Chondrocyte (in vitro differentiated cells): Measurements from ENCODE around the gene FTO. TPM values are rescaled to one million over a fixed set of nuclear protein-coding genes. Genes with fewer than 3 reads are reported as not detected.

Experiments used
- DNase-seq: peaks from one replicate; pipeline ENCODE4 v3.0.0; 2021; ENCODE audit warnings: mixed read lengths, low spot score
- H3K27ac Mint-ChIP-seq: one replicate; pipeline ENCODE4 v1.8.0; 2021; ENCODE audit warnings: mild to moderate bottlenecking, moderate library complexity, mixed read lengths; ENCODE audit not compliant: unreplicated experiment
- H3K27me3 Mint-ChIP-seq: 2 replicates; pipeline ENCODE4 v1.8.0; 2021; ENCODE audit warnings: low read depth, mixed read lengths
- H3K36me3 Mint-ChIP-seq: 2 replicates; pipeline ENCODE4 v1.8.0; 2021; ENCODE audit warnings: low read depth, mixed read lengths
- H3K4me1 Mint-ChIP-seq: 2 replicates; pipeline ENCODE4 v1.8.0; 2021; ENCODE audit warnings: low read depth, mild to moderate bottlenecking, mixed read lengths
- H3K4me3 Mint-ChIP-seq: one replicate; pipeline ENCODE4 v1.8.0; 2021; ENCODE audit warnings: mild to moderate bottlenecking, moderate library complexity, mixed read lengths; ENCODE audit not compliant: unreplicated experiment
- H3K9me3 Mint-ChIP-seq: 2 replicates; pipeline ENCODE4 v1.8.0; 2021; ENCODE audit warnings: low read depth, mixed read lengths
- CTCF ChIP-seq: fragments of 200-600 bp; sonication (generic); IDR thresholded peaks from 2 replicates; pipeline ENCODE4 v1.5.0; 2021; ENCODE audit warnings: antibody characterized with exemption, mild to moderate bottlenecking, moderate library complexity
- total RNA-seq: library from RNA; stranded (reverse); gene quantifications from 3 replicates; pipeline ENCODE4 v1.2.1, GENCODE V29; 2021

Gene FTO
- total RNA-seq, 1 donor from 2014 or later, result 85.7 TPM

DNA sequence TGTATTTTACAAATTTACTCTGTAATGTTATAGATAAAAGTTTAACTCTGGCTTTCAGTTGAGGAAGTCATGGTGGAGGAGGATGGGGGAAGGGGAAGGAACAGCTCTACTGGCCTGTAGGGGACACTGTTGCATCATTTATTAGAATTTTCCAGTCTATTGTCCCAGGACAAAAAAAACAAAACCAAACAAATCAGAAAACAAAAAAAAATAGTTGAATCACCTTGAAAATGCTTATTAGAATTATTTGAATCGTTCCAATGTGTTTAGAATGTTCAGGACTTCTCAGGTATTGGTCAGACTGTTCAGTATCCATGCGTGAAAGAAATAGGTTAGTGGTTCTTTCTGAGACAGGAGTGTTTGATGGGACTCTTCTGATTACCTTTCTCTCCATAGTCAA is 242.0 kb downstream of the FTO start:
- no peak overlapping the region for H3K4me3 Mint-ChIP-seq
- no peak for DNase-seq
- no peaks in the 10 kb centered on the region for H3K9me3 Mint-ChIP-seq
- no peaks in the 10 kb centered on the region for H3K27me3 Mint-ChIP-seq
- peak; percentile 77 for TF ChIP-seq CTCF
- H3K4me1 Mint-ChIP-seq, result peaks cover 2% of the 10 kb centered on the region
- H3K27ac Mint-ChIP-seq, result no peak overlapping the region
- H3K36me3 Mint-ChIP-seq, result peaks cover 4% of the 10 kb centered on the region

DNA sequence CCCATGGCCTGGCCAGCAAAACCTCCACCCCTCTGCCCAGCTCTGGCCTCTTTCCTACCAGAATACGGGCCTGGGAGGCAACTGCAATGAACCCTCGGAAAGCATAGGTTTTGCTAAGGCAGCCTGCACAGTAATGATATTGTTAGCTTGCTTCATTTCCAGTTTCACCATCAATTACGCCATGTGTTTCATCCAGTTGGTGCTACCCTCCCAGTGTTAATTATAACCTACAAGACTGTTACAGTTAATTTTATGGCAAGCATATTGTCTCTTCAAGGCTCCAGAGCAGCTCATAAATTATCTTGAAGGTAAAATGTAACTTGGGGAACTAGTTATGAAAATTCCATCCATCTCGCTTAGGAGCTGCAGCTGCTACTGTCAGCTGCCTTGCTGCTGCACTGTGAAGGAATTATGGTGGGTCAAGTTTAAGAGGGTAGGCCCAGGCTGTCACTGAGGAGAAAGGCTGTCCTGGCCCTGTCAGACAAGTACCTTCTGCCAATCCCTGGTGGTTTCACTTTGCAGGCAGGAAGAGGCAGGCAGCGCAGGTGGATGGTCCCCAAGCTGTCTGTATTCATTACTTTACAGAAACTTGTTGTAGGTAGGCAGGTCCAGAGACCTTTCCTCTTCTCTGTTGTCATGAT is 242.9 kb downstream of the FTO start:
- H3K4me1 Mint-ChIP-seq, result peaks cover 3% of the 10 kb centered on the region

GRCh38 chr16:53947642-53948041 is 243.7 kb downstream of the FTO start:
- Mint-ChIP-seq H3K36me3 (no peaks in the 10 kb centered on the region), H3K27me3 (no peaks in the 10 kb centered on the region), H3K4me1 (peaks cover 11% of the 10 kb centered on the region), H3K9me3 (no peaks in the 10 kb centered on the region), H3K27ac (no peak overlapping the region), H3K4me3 (no peak overlapping the region)
- no peak for TF ChIP-seq CTCF
- no peak for DNase-seq

More for the DNA sequence above, 242.9 kb downstream of the FTO start:
- no peak for DNase-seq
- no peak for TF ChIP-seq CTCF
- H3K36me3 Mint-ChIP-seq, result peaks cover 3% of the 10 kb centered on the region
- H3K9me3 Mint-ChIP-seq, result no peaks in the 10 kb centered on the region
- no peaks in the 10 kb centered on the region for H3K27me3 Mint-ChIP-seq
- no peak overlapping the region for H3K4me3 Mint-ChIP-seq
- H3K27ac Mint-ChIP-seq, result no peak overlapping the region

- no peaks in the 10 kb centered on the region for H3K27me3 Mint-ChIP-seq
- TF ChIP-seq CTCF, result no peak
- H3K4me1 Mint-ChIP-seq, result peaks cover 18% of the 10 kb centered on the region
- no peak for DNase-seq
- no peaks in the 10 kb centered on the region for H3K9me3 Mint-ChIP-seq
- H3K36me3 Mint-ChIP-seq, result no peaks in the 10 kb centered on the region
- no peak overlapping the region for H3K27ac Mint-ChIP-seq
- H3K4me3 Mint-ChIP-seq, result no peak overlapping the region
Observed at GRCh38 chr16:53948326-53948725, 244.4 kb downstream of the FTO start.

DNA sequence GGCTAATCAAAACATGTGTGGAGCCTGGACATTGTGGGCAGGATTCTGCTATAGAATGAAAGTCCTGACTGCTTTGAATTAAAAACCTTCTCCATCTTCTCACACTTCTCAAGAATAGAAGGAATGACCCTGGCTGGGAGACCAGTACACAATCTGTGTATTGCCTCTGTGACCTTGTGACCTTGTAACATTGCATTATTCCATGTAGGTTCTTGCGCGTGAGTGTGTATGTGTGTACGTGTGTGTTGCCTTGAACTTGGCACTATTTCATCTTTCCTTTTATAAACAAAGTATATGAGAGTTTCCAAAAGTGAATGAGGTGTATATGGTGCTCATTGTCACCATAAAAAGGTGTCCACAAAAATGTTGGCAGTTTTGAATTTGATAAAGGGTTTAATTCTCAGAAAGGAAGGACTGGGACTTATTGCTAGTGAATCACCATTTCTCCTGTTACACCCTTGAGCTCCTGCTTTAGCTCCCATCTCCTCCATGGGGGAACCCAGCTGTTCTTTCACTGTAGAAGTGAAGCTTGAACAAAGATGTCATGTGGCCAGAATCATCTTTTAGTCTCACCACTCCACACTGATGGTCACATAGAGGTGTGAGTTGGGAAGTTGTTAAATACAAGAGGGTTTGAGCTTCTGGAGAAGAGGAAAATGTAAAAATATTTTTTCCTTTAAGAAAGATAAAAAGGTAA is 244.9 kb downstream of the FTO start:
- Mint-ChIP-seq H3K4me1 (peaks cover 20% of the 10 kb centered on the region), H3K4me3 (no peak overlapping the region), H3K9me3 (no peaks in the 10 kb centered on the region), H3K36me3 (no peaks in the 10 kb centered on the region), H3K27ac (no peak overlapping the region), H3K27me3 (no peaks in the 10 kb centered on the region)
- DNase-seq, result no peak
- TF ChIP-seq CTCF, result no peak
